ENCODE data around the gene SSH3.

- TF ChIP-seq CTCF (IDR thresholded peaks at IDR 0.05; ENCODE audit: insufficient read depth, low read length, poor library complexity, severe bottlenecking) (no peak), EZH2phosphoT487 (conservative IDR thresholded peaks at IDR 0.05; ENCODE audit: low read length) (no peak)
These were observed 7.5 kb upstream of the SSH3 start for GRCh38 chr11:67295846-67296245.

Data from SU-DHL-6 (cell line).